Adrenal gland (tissue), 12 donors: Measurements from ENCODE around the gene COP1. TPM values are rescaled to one million over a fixed set of nuclear protein-coding genes. Genes with fewer than 3 reads are reported as not detected.

Source experiments
- DNase-seq, 7 donors: peaks; one replicate each; pipeline ENCODE4 v3.0.0-alpha.2; 2019 to 2020
- H3K27ac ChIP-seq, 5 donors: fragments of 200-600 bp; sonication (generic) in 4 of 5; 1 replicate in 3 of 5; 2 replicates in 2 of 5; pipeline versions ENCODE4 v1.5.1 to v1.8.0; 2016 to 2020; ENCODE audit warnings: mild to moderate bottlenecking in 1 of 5
- H3K27me3 ChIP-seq: fragments of 200-600 bp; 2 replicates; pipeline ENCODE4 v1.8.0; 2021
- H3K36me3 ChIP-seq, 2 donors: fragments of 200-600 bp; replicated peaks in 1 of 2; 1 replicate in 1 of 2; 2 replicates in 1 of 2; pipeline versions ENCODE4 v1.5.1 to v1.8.0; 2018 to 2022
- H3K4me1 ChIP-seq, 2 donors: fragments of 200-600 bp; replicated peaks in 1 of 2; 1 replicate in 1 of 2; 2 replicates in 1 of 2; pipeline versions ENCODE4 v1.5.1 to v1.8.0; 2018 to 2021
- H3K4me3 ChIP-seq, 4 donors: fragments of 200-600 bp; sonication (generic) in 3 of 4; one replicate each; pipeline ENCODE4 v1.5.1; 2016 to 2018
- H3K9me3 ChIP-seq, 3 donors: fragments of 200-600 bp; sonication (generic) in 1 of 3; replicated peaks in 1 of 3; 1 replicate in 2 of 3; 2 replicates in 1 of 3; pipeline versions ENCODE4 v1.5.1 to v1.8.0; 2016 to 2021
- POLR2A ChIP-seq, 2 donors: fragments of 450-650 bp; IDR thresholded peaks; one replicate each; pipeline ENCODE4 v1.6.1; 2017; ENCODE audit warnings: antibody characterized with exemption in 2 of 2, mild to moderate bottlenecking in 2 of 2, moderate library complexity in 1 of 2
- WGBS, 4 donors: extraction: QIAGEN DNeasy Blood & Tissue Kit in 2 of 4; methylation state at CpG; one replicate each; pipeline versions ENCODE4 v1.1.5 to v1.1.7; 2013 to 2017; 5-methylcytosine and 5-hydroxymethylcytosine counted together
- intact Hi-C, 2 donors: fragments of 100-400 bp; cut with DNase I; formaldehyde crosslinking; loops; one replicate each; pipeline versions ENCODE4 v1.14.1 to v1.15.0; 2022 to 2023
- polyA plus RNA-seq, 3 donors: library from polyadenylated mRNA; stranded (reverse); fragments of 200-250 nt in 2 of 3; fragments of 350-450 nt in 1 of 3; fragmentation: Illumina TruSeq in 1 of 3; extraction: RNeasy Lipid Tissue Mini Kit (QIAGEN cat#74804) in 1 of 3; gene quantifications; one replicate each; pipeline ENCODE4 v1.2.3, GENCODE V29; 2013 to 2014
- total RNA-seq, 9 donors: library from RNA; depleted of rRNA in 4 of 9; stranded (reverse); fragments of >200 nt in 4 of 9; fragments of 120-200 nt in 1 of 9; fragmentation: NEBNext Ultra II Directional in 1 of 9; extraction: Animal tissue kit (Norgen Biotek cat#: 25700) in 1 of 9; gene quantifications; one replicate each; pipeline versions ENCODE4 v1.1.0 to v1.2.4, GENCODE V29; 2013 to 2023
- TF ChIP-seq, protein P1 (sequence below), 6 experiments: fragments of 450-650 bp in 4 of 6; fragments of 200-600 bp in 2 of 6; sonication (generic) in 1 of 6; IDR thresholded peaks; 1 replicate in 5 of 6; 2 replicates in 1 of 6; pipeline versions ENCODE4 v1.5.1 to v1.8.0; 2016 to 2021; ENCODE audit warnings: antibody characterized with exemption in 6 of 6, mild to moderate bottlenecking in 2 of 6, moderate library complexity in 1 of 6
- donor health status: healthy with polysubstance abuse.
- donor health status: Bipolar disorder and iron deficiency.
- donor health status: DM: yes; HTN: yes; CAD: no.
- donor health status: DM: no; HTN: no; CAD: no.
- donor health status: DM: no; HTN: no; CAD: no.
- donor health status: DM: yes; HTN: yes; CAD: no.

COP1 gene
- total and polyA plus RNA-seq, 12 donors: 27.4 to 80.0 (median 36.7) TPM

DNA sequence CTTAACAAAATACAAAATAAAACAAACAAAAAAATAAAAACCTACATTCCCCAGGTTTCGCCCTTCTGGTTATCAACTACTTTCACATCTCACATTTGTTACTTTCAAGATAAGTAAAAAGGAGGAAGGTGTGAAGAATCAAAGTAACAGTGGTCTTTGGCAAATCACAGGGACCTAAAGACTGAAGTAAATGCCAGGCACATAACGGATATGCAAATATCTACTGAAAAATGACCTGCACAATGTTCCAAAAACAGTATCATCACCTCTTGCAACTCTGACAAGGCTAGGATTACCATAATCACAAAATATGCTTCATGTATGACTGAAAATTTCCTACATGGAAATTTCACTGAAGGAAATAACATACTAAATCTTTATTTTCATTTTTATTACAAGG is 29.3 kb downstream of the COP1 start:
- 81 to 90% (median 85%) methylated on average over 2 of the region's 2 CpGs for WGBS, 4 donors
- no peak overlapping the region for H3K27ac ChIP-seq
- no peaks in the 10 kb centered on the region for H3K4me1 ChIP-seq
- H3K27me3 ChIP-seq: no peaks in the 10 kb centered on the region
- intact Hi-C loops: no loop called here
- TF ChIP-seq POLR2A (IDR thresholded peaks at IDR 0.05): no peak
- H3K4me3 ChIP-seq: no peak overlapping the region
- no peak for DNase-seq
- no peaks in the 10 kb centered on the region for H3K9me3 ChIP-seq
- no peaks in the 10 kb centered on the region for H3K36me3 ChIP-seq

DNA sequence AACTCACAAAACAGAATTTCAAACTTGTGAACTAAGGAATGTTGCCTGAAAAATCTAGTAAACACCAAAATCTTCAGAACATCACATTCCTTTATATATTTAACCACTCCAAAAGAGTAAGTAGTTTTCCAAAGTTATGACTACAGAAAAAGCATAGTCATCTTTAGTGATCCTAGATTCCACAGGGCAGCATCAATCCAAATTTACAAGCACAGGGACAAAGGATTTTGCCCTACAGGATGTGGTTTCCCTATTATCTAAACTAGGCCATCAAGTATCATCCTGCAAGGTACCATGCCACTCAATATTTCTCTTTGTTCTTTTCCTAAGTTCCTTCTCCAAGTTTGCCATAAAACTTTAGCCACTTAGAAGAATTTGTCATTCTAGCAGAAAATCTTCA is 33.0 kb downstream of the COP1 start:
- H3K36me3 ChIP-seq: no peaks in the 10 kb centered on the region
- H3K4me3 ChIP-seq: no peak overlapping the region
- H3K9me3 ChIP-seq: no peaks in the 10 kb centered on the region
- H3K27me3 ChIP-seq: no peaks in the 10 kb centered on the region
- H3K27ac ChIP-seq: no peak overlapping the region
- no peaks in the 10 kb centered on the region for H3K4me1 ChIP-seq
- DNase-seq: no peak
- intact Hi-C loops: no loop called here
- TF ChIP-seq, protein P1, sequence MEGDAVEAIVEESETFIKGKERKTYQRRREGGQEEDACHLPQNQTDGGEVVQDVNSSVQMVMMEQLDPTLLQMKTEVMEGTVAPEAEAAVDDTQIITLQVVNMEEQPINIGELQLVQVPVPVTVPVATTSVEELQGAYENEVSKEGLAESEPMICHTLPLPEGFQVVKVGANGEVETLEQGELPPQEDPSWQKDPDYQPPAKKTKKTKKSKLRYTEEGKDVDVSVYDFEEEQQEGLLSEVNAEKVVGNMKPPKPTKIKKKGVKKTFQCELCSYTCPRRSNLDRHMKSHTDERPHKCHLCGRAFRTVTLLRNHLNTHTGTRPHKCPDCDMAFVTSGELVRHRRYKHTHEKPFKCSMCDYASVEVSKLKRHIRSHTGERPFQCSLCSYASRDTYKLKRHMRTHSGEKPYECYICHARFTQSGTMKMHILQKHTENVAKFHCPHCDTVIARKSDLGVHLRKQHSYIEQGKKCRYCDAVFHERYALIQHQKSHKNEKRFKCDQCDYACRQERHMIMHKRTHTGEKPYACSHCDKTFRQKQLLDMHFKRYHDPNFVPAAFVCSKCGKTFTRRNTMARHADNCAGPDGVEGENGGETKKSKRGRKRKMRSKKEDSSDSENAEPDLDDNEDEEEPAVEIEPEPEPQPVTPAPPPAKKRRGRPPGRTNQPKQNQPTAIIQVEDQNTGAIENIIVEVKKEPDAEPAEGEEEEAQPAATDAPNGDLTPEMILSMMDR (IDR thresholded peaks at IDR 0.05): no peak
- no peak for TF ChIP-seq POLR2A (IDR thresholded peaks at IDR 0.05)

DNA sequence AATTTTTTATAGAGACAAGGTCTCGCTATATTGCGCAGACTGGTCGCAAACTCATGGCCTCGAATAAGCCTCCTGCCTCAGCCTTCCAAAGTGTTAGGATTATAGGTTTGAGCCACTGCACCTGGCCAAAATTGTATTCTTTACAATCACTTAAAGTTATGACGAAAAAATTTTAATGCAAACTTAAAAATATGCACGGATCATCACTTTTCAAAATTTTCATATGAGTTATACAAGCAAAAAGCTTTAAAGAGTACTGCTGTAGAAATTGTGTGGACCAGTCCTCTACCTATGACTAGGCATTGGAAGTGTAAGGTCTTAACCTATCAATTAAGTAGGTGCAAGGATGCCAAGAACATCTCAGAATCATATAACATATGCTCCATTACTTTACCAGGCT is 34.9 kb downstream of the COP1 start:
- H3K4me1 ChIP-seq: no peaks in the 10 kb centered on the region
- H3K27ac ChIP-seq: no peak overlapping the region
- intact Hi-C loops: no loop called here
- no peak for DNase-seq
- TF ChIP-seq, protein P1 (IDR thresholded peaks at IDR 0.05): no peak
- TF ChIP-seq POLR2A (IDR thresholded peaks at IDR 0.05): no peak
- 97% methylated on average over 6 of the region's 6 CpGs for WGBS, 4 donors
- no peaks in the 10 kb centered on the region for H3K27me3 ChIP-seq
- no peaks in the 10 kb centered on the region for H3K9me3 ChIP-seq
- no peak overlapping the region for H3K4me3 ChIP-seq
- no peaks in the 10 kb centered on the region for H3K36me3 ChIP-seq

DNA sequence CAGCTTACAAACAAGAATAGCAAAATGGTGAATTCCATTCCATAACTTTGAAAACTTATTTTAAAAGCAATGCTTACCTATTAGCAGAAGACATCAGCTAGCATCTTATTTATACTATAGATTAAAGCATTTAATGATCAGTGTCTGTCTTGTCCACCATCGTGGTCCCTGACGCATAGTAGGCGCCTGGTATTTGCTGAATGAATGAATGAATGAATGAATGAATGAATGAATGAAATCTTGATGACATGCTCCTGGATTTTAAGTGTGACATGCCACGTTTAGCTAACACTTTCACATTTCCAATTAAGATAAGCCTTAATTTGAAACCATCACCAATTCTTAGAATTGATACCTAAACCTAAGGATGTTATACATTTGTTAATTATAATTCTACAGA is 39.9 kb downstream of the COP1 start:
- intact Hi-C loops: no loop called here
- H3K36me3 ChIP-seq: no peaks in the 10 kb centered on the region
- no peak for DNase-seq
- H3K9me3 ChIP-seq: no peaks in the 10 kb centered on the region
- H3K27me3 ChIP-seq: no peaks in the 10 kb centered on the region
- TF ChIP-seq POLR2A (IDR thresholded peaks at IDR 0.05): no peak
- TF ChIP-seq, protein P1 (IDR thresholded peaks at IDR 0.05): no peak
- no peak overlapping the region for H3K4me3 ChIP-seq
- H3K4me1 ChIP-seq: no peaks in the 10 kb centered on the region
- H3K27ac ChIP-seq: no peak overlapping the region
- WGBS, 4 donors: 95 to 97% (median 96%) methylated on average over 4 of the region's 4 CpGs

DNA sequence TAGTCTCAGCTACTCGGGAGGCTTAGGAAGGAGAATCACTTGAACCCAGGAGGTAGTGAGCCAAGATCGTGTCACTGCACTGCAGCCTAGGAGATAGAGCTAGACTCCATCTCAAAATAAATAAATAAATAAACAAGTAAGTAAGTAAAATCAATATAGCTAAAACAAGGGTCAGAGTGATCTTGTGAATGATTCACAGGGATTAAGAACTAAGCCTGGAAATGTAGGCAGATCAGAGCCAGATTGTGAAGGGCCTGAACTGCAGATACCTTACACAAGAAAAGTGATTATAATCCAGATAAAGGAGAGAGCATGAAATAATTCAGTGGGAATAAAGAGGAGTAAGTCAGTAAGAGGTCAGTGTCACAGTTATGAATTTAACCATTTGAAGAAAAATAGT is 41.5 kb downstream of the COP1 start:
- Histone ChIP-seq H3K27ac (no peak overlapping the region), H3K9me3 (no peaks in the 10 kb centered on the region), H3K4me1 (no peaks in the 10 kb centered on the region), H3K27me3 (no peaks in the 10 kb centered on the region), H3K4me3 (no peak overlapping the region), H3K36me3 (no peaks in the 10 kb centered on the region)
- intact Hi-C loops: no loop called here
- no peak for DNase-seq
- 94 to 100% (median 97%) methylated on average over 2 of the region's 2 CpGs for WGBS, 4 donors
- TF ChIP-seq, protein P1 (IDR thresholded peaks at IDR 0.05): no peak
- no peak for TF ChIP-seq POLR2A (IDR thresholded peaks at IDR 0.05)
